OCI-LY3 (cell line): ENCODE data around the gene DAB1.

Experiments used
- EZH2phosphoT487 ChIP-seq: fragments of 200-600 bp; shearing (Covaris generic); IDR thresholded peaks from 2 replicates; pipeline ENCODE4 v1.6.1; 2018; ENCODE audit warnings: antibody characterized with exemption, mixed run types, low read depth
- TF ChIP-seq, protein P1 (sequence below): fragments of 200-600, 300-600 bp; sonication (generic); IDR thresholded peaks from 2 replicates; pipeline ENCODE4 v1.5.1; 2014; ENCODE audit warnings: antibody characterized with exemption, low read length, low read depth

DNA sequence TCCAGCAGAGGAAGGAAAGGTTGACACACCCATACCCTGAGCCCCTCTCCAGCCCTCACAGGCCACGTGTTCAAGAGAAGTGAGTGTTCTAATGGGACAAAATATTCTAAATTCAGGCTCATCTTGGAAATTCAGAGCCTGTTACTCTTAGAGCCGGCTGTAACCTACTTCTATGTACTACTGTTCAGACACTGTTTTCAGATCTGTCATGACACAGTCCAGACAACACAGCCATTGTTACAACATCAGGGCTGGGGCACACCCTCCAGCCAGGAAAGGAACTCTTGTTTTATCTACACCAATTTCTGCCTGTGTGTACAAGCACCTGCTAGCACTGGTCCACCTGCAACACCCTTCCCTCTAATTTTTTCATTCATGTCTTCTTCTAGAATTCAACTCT lies 312.7 kb downstream of the DAB1 start:
- TF ChIP-seq, protein P1, sequence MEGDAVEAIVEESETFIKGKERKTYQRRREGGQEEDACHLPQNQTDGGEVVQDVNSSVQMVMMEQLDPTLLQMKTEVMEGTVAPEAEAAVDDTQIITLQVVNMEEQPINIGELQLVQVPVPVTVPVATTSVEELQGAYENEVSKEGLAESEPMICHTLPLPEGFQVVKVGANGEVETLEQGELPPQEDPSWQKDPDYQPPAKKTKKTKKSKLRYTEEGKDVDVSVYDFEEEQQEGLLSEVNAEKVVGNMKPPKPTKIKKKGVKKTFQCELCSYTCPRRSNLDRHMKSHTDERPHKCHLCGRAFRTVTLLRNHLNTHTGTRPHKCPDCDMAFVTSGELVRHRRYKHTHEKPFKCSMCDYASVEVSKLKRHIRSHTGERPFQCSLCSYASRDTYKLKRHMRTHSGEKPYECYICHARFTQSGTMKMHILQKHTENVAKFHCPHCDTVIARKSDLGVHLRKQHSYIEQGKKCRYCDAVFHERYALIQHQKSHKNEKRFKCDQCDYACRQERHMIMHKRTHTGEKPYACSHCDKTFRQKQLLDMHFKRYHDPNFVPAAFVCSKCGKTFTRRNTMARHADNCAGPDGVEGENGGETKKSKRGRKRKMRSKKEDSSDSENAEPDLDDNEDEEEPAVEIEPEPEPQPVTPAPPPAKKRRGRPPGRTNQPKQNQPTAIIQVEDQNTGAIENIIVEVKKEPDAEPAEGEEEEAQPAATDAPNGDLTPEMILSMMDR, result no peak
- TF ChIP-seq EZH2phosphoT487, result no peak
